ENCODE results near the gene HRH2. TPM values are rescaled to one million over a fixed set of nuclear protein-coding genes. Genes with fewer than 3 reads are reported as not detected.

The HRH2 gene
- total RNA-seq, 2 experiments from 2014 or later: 40.2 to 41.2 TPM

DNA sequence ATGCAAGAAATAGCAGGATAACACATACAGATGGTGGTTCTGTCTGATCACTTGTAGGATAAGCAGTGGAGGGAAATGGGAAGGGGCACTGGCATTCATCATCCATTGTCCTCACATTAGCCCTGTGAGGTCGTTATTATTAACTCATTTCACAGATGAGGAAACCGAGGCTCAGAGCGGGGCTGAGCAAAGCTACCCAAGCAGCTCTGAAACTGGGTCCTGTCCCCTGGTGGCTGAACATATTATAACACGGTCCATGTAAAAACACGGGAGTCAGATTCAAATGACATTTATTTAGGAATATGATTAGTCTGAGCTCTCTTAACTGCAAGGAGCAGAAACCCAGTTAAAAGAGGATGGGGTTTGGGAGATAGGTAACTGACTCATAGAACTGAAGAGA, 43.1 kb downstream of the HRH2 start:
- H3K27ac Mint-ChIP-seq: no peak overlapping the region
- H3K27me3 Mint-ChIP-seq: no peaks in the 10 kb centered on the region
- no peak overlapping the region for H3K4me3 Mint-ChIP-seq
- H3K4me1 Mint-ChIP-seq: peaks cover 9% of the 10 kb centered on the region
- no peak for DNase-seq
- H3K36me3 Mint-ChIP-seq: peaks cover 47% of the 10 kb centered on the region
- peaks cover 3% of the 10 kb centered on the region for H3K9me3 Mint-ChIP-seq

- H3K4me3 Mint-ChIP-seq: no peak overlapping the region
- H3K4me1 Mint-ChIP-seq: peaks cover 4% of the 10 kb centered on the region
- DNase-seq: no peak
- no peak overlapping the region for H3K27ac Mint-ChIP-seq
- no peaks in the 10 kb centered on the region for H3K27me3 Mint-ChIP-seq
- H3K9me3 Mint-ChIP-seq: peaks cover 3% of the 10 kb centered on the region
- H3K36me3 Mint-ChIP-seq: peaks cover 47% of the 10 kb centered on the region
These were observed 43.9 kb downstream of the HRH2 start for GRCh38 chr5:175701797-175702196.

DNA sequence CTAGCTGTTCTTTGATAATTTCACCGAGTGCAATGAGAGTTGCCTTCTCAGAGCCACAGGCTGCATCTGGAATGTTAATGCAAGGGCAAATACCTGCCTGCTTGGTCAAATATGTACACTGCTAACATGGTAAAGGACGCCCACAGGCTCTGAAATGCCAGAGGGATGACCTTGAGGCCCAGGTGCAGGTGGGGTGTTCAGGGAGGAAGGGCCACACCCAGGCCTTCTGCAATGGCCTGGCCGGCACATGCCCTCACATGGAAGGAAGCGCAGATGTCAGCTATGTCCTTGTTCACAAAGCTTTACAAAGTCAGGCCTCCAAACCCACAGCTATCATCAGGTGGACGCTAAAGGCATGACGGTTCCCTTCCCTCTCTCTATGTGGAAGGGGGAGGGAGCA, 48.6 kb downstream of the HRH2 start:
- H3K4me1 Mint-ChIP-seq: no peaks in the 10 kb centered on the region
- no peak overlapping the region for H3K4me3 Mint-ChIP-seq
- no peaks in the 10 kb centered on the region for H3K27me3 Mint-ChIP-seq
- no peak overlapping the region for H3K27ac Mint-ChIP-seq
- no peak for DNase-seq
- H3K9me3 Mint-ChIP-seq: peaks cover 3% of the 10 kb centered on the region
- H3K36me3 Mint-ChIP-seq: peaks cover 23% of the 10 kb centered on the region

GRCh38 chr5:175707751-175708375, 50.0 kb downstream of the HRH2 start:
- Mint-ChIP-seq H3K4me3 (no peak overlapping the region), H3K27me3 (no peaks in the 10 kb centered on the region), H3K36me3 (peaks cover 15% of the 10 kb centered on the region), H3K27ac (no peak overlapping the region), H3K9me3 (no peaks in the 10 kb centered on the region), H3K4me1 (no peaks in the 10 kb centered on the region)
- no peak for DNase-seq

GRCh38 chr5:175709276-175709781, 51.5 kb downstream of the HRH2 start:
- Mint-ChIP-seq H3K4me3 (no peak overlapping the region), H3K4me1 (no peaks in the 10 kb centered on the region), H3K27ac (no peak overlapping the region), H3K27me3 (no peaks in the 10 kb centered on the region), H3K36me3 (peaks cover 17% of the 10 kb centered on the region), H3K9me3 (no peaks in the 10 kb centered on the region)
- DNase-seq: no peak

GRCh38 chr5:175710326-175710725, 52.5 kb downstream of the HRH2 start:
- Mint-ChIP-seq H3K4me1 (no peaks in the 10 kb centered on the region), H3K9me3 (peaks cover 4% of the 10 kb centered on the region), H3K27ac (no peak overlapping the region), H3K4me3 (no peak overlapping the region), H3K27me3 (no peaks in the 10 kb centered on the region), H3K36me3 (peaks cover 20% of the 10 kb centered on the region)
- DNase-seq: no peak

GRCh38 chr5:175711031-175711430, 53.2 kb downstream of the HRH2 start:
- DNase-seq: no peak
- H3K27ac Mint-ChIP-seq: no peak overlapping the region
- H3K36me3 Mint-ChIP-seq: peaks cover 20% of the 10 kb centered on the region
- H3K9me3 Mint-ChIP-seq: peaks cover 4% of the 10 kb centered on the region
- H3K4me3 Mint-ChIP-seq: no peak overlapping the region
- no peaks in the 10 kb centered on the region for H3K27me3 Mint-ChIP-seq
- no peaks in the 10 kb centered on the region for H3K4me1 Mint-ChIP-seq

GRCh38 chr5:175711472-175712312, 53.8 kb downstream of the HRH2 start:
- Mint-ChIP-seq H3K27ac (no peak overlapping the region), H3K27me3 (no peaks in the 10 kb centered on the region), H3K4me3 (no peak overlapping the region), H3K36me3 (peaks cover 21% of the 10 kb centered on the region), H3K9me3 (peaks cover 9% of the 10 kb centered on the region), H3K4me1 (no peaks in the 10 kb centered on the region)
- no peak for DNase-seq

DNA sequence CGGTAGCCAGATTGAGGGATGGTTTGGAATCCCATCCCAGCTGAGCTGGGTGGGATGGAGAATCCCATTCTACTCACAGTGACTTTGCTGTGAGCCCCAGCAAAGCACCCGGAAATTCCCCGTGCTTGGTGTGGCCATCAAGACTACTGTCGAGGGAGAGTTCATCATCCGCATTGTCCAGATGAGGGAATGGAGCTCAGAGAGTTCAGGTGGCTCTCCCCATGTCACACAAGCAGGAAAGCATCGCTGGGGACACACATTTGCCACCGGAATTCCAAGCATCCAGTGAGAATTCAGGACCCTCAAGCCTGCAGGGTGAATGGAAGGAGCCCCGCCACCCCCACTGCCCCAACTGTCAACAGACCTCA, 54.4 kb downstream of the HRH2 start:
- no peak overlapping the region for H3K4me3 Mint-ChIP-seq
- no peaks in the 10 kb centered on the region for H3K27me3 Mint-ChIP-seq
- DNase-seq: no peak
- no peak overlapping the region for H3K27ac Mint-ChIP-seq
- H3K9me3 Mint-ChIP-seq: peaks cover 15% of the 10 kb centered on the region
- H3K4me1 Mint-ChIP-seq: no peaks in the 10 kb centered on the region
- H3K36me3 Mint-ChIP-seq: peaks cover 23% of the 10 kb centered on the region

- H3K36me3 Mint-ChIP-seq: peaks cover 23% of the 10 kb centered on the region
- H3K4me3 Mint-ChIP-seq: no peak overlapping the region
- no peak for DNase-seq
- peaks cover 17% of the 10 kb centered on the region for H3K9me3 Mint-ChIP-seq
- H3K27me3 Mint-ChIP-seq: no peaks in the 10 kb centered on the region
- no peak overlapping the region for H3K27ac Mint-ChIP-seq
- H3K4me1 Mint-ChIP-seq: no peaks in the 10 kb centered on the region
These were observed 54.8 kb downstream of the HRH2 start for GRCh38 chr5:175712681-175713085.

DNA sequence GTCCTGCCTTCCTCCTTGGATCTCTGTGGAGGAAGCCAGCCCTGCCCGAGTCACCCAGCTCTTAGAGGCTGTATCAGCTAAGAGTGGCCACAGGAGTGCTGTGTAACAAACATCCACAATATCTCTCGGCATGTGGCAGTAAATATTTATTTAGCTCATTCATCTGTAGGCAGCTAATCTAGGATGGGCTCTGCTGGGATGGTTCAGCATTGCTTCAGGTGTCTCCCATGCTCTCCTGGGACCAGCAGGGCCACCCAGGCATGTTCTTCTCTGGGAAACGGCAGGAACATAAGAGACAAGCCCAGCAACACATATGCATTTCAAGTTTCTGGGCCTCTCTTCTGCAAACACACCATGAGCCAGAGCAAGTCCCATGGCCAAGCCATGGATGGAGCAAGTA, 56.1 kb downstream of the HRH2 start:
- Mint-ChIP-seq H3K27me3 (no peaks in the 10 kb centered on the region), H3K27ac (no peak overlapping the region), H3K9me3 (peaks cover 23% of the 10 kb centered on the region), H3K4me3 (no peak overlapping the region), H3K36me3 (peaks cover 23% of the 10 kb centered on the region), H3K4me1 (peaks cover 5% of the 10 kb centered on the region)
- no peak for DNase-seq

GRCh38 chr5:175714479-175715085, 56.7 kb downstream of the HRH2 start:
- no peak for DNase-seq
- H3K9me3 Mint-ChIP-seq: peaks cover 23% of the 10 kb centered on the region
- H3K4me1 Mint-ChIP-seq: peaks cover 5% of the 10 kb centered on the region
- no peak overlapping the region for H3K27ac Mint-ChIP-seq
- H3K4me3 Mint-ChIP-seq: no peak overlapping the region
- peaks cover 18% of the 10 kb centered on the region for H3K36me3 Mint-ChIP-seq
- H3K27me3 Mint-ChIP-seq: no peaks in the 10 kb centered on the region

- Mint-ChIP-seq H3K9me3 (peaks cover 23% of the 10 kb centered on the region), H3K27me3 (no peaks in the 10 kb centered on the region), H3K4me1 (peaks cover 5% of the 10 kb centered on the region), H3K36me3 (peaks cover 15% of the 10 kb centered on the region), H3K27ac (no peak overlapping the region), H3K4me3 (no peak overlapping the region)
- DNase-seq: no peak
These were observed 58.0 kb downstream of the HRH2 start for GRCh38 chr5:175715627-175716522.

GRCh38 chr5:175717837-175718236, 60.0 kb downstream of the HRH2 start:
- H3K27ac Mint-ChIP-seq: no peak overlapping the region
- peaks cover 23% of the 10 kb centered on the region for H3K9me3 Mint-ChIP-seq
- H3K4me1 Mint-ChIP-seq: peaks cover 5% of the 10 kb centered on the region
- no peak overlapping the region for H3K4me3 Mint-ChIP-seq
- no peak for DNase-seq
- H3K36me3 Mint-ChIP-seq: peaks cover 15% of the 10 kb centered on the region
- H3K27me3 Mint-ChIP-seq: no peaks in the 10 kb centered on the region

All from activated naive CD8-positive, alpha-beta T cell treated with anti-CD3 and anti-CD28 coated beads for 36 hours (primary cell).